ENCODE data around the gene CTSH. TPM values are rescaled to one million over a fixed set of nuclear protein-coding genes. Genes with fewer than 3 reads are reported as not detected.

CTSH gene
- polyA plus RNA-seq, 2 donors: 43.6 to 76.9 TPM

- 93 to 97% methylated on average over 5 of the region's 5 CpGs for WGBS, 2 donors
- Histone ChIP-seq H3K4me3 (ENCODE audit: low read depth in 1 of 2, low read length in 2 of 2) (no peak overlapping the region), H3K4me1 (ENCODE audit: control insufficient read depth in 2 of 2, insufficient read depth in 2 of 2, low read length in 1 of 2) (peaks cover 3 to 14% of the 10 kb centered on the region in 2 donors), H3K27ac (ENCODE audit: low read depth in 2 of 2, low read length in 1 of 2) (no peak overlapping the region), H3K9me3 (ENCODE audit: control insufficient read depth in 2 of 2, insufficient read depth in 1 of 2, low read depth in 1 of 2, low read length in 1 of 2) (no peaks in the 10 kb centered on the region), H3K36me3 (ENCODE audit: control insufficient read depth in 2 of 2, insufficient read depth in 2 of 2, low read length in 1 of 2) (no peaks in the 10 kb centered on the region), H3K27me3 (ENCODE audit: control insufficient read depth in 1 of 2, insufficient read depth in 2 of 2, low read length in 2 of 2) (no peaks in the 10 kb centered on the region)
Observed at GRCh38 chr15:78946493-78946892, 1.6 kb upstream of the CTSH start.

DNA sequence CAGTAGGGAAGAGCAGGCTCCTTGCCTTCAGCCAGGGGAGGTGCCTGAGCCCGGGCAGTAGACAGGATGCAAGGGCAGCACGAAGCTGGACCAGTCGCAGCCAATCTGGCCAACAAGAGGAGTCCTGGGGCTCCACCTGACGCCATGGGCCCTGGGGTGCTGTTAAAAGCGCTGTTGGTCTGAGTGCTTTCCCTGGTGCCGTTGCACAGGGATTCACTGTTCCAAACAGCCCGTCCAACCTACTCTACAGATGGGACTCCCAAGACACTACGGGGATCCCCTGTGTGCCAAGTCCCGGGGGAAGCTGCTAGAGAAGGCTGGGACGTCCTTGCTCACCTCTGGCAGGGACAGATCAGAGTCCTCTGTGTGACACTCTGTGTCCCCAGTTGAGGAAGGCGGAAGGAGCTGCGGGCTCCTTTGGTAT is 632 bp downstream of the CTSH start:
- Histone ChIP-seq H3K27me3 (ENCODE audit: control insufficient read depth in 1 of 2, insufficient read depth in 2 of 2, low read length in 2 of 2) (no peaks in the 10 kb centered on the region), H3K36me3 (ENCODE audit: control insufficient read depth in 2 of 2, insufficient read depth in 2 of 2, low read length in 1 of 2) (no peaks in the 10 kb centered on the region), H3K9me3 (ENCODE audit: control insufficient read depth in 2 of 2, insufficient read depth in 1 of 2, low read depth in 1 of 2, low read length in 1 of 2) (no peaks in the 10 kb centered on the region), H3K4me1 (ENCODE audit: control insufficient read depth in 2 of 2, insufficient read depth in 2 of 2, low read length in 1 of 2) (peaks cover 3 to 11% of the 10 kb centered on the region in 2 donors), H3K4me3 (ENCODE audit: low read depth in 1 of 2, low read length in 2 of 2) (peak overlapping the region; percentile 48 to 58), H3K27ac (ENCODE audit: low read depth in 2 of 2, low read length in 1 of 2) (peak overlapping the region in 1 of 2 donors; percentile 34)
- 18 to 26% methylated on average over 12 of the region's 12 CpGs for WGBS, 2 donors

DNA sequence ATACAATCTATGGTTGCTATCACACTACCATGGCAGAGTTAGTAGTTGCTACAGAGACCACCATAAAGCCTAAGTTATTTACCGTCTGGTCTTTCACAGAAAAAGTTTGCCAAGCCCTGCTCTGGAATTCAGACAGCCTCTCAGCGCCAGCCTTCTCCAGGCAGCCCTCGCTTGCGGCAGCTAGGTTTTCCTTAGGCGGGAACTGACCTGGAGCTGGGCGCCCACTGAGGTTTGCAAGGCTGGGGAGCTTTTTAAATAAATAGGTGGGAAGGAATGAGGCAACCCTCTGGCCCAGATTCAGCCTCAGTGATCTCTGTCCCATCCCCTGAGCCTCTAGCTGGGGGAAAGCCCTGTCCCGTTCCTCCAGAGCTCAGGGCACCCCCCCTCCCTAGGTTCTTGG is 1.2 kb downstream of the CTSH start:
- no peaks in the 10 kb centered on the region for H3K9me3 ChIP-seq (ENCODE audit: control insufficient read depth in 2 of 2, insufficient read depth in 1 of 2, low read depth in 1 of 2, low read length in 1 of 2)
- no peak overlapping the region for H3K27ac ChIP-seq (ENCODE audit: low read depth in 2 of 2, low read length in 1 of 2)
- peaks cover 3 to 11% of the 10 kb centered on the region in 2 donors for H3K4me1 ChIP-seq (ENCODE audit: control insufficient read depth in 2 of 2, insufficient read depth in 2 of 2, low read length in 1 of 2)
- H3K36me3 ChIP-seq (ENCODE audit: control insufficient read depth in 2 of 2, insufficient read depth in 2 of 2, low read length in 1 of 2): no peaks in the 10 kb centered on the region
- 54 to 61% methylated on average over 7 of the region's 7 CpGs for WGBS, 2 donors
- H3K4me3 ChIP-seq (ENCODE audit: low read depth in 1 of 2, low read length in 2 of 2): peak overlapping the region; percentile 48 to 58
- no peaks in the 10 kb centered on the region for H3K27me3 ChIP-seq (ENCODE audit: control insufficient read depth in 1 of 2, insufficient read depth in 2 of 2, low read length in 2 of 2)

- H3K4me3 ChIP-seq (ENCODE audit: low read depth in 1 of 2, low read length in 2 of 2): no peak overlapping the region
- H3K36me3 ChIP-seq (ENCODE audit: control insufficient read depth in 2 of 2, insufficient read depth in 2 of 2, low read length in 1 of 2): no peaks in the 10 kb centered on the region
- WGBS, 2 donors: 85 to 88% methylated on average over 4 of the region's 4 CpGs
- no peak overlapping the region for H3K27ac ChIP-seq (ENCODE audit: low read depth in 2 of 2, low read length in 1 of 2)
- H3K4me1 ChIP-seq (ENCODE audit: control insufficient read depth in 2 of 2, insufficient read depth in 2 of 2, low read length in 1 of 2): peaks cover 3 to 11% of the 10 kb centered on the region in 2 donors
- no peaks in the 10 kb centered on the region for H3K27me3 ChIP-seq (ENCODE audit: control insufficient read depth in 1 of 2, insufficient read depth in 2 of 2, low read length in 2 of 2)
- no peaks in the 10 kb centered on the region for H3K9me3 ChIP-seq (ENCODE audit: control insufficient read depth in 2 of 2, insufficient read depth in 1 of 2, low read depth in 1 of 2, low read length in 1 of 2)
Observed at GRCh38 chr15:78942741-78943140, 2.1 kb downstream of the CTSH start.

DNA sequence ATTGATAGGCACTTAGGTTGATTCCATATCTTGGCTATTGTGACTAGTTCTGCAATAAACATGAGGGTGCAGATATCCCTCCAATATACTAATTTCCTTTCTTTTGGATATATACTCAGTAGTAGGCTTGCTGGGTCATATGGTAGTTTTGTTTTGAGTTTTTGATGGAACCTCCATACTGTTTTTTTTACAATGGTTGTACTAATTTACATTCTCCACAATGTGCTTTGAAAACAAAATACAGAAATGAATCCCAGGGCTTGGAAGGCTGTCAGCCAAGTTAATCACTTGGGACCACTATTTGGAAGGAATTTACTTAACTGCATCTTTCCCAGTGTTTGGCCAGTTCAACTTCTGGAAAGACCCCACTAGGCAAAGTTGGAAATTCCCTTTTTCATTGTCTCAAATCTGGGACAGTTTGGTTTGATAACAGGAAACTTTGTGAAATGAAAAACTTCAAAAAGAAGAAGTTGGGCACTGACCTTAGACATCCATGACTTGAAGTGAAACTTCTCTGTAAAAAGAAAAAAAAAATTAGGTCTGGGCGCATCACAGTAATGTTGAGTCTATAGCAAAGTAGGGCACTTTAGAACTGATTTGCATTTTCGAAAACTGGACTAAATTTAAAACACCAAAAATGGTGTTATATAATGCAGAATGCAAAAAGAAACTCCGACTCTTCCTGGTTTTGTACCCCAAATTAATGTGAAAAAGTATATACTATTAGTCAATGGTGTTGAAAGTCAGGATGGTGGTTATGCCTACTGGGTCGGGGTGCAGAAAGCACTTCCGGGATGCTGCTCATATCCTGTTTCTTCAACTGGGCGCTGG is 6.0 kb downstream of the CTSH start:
- peaks cover 0 to 12% of the 10 kb centered on the region in 2 donors for H3K36me3 ChIP-seq (ENCODE audit: control insufficient read depth in 2 of 2, insufficient read depth in 2 of 2, low read length in 1 of 2)
- no peaks in the 10 kb centered on the region for H3K27me3 ChIP-seq (ENCODE audit: control insufficient read depth in 1 of 2, insufficient read depth in 2 of 2, low read length in 2 of 2)
- H3K27ac ChIP-seq (ENCODE audit: low read depth in 2 of 2, low read length in 1 of 2): peak overlapping the region; percentile 13 to 39
- no peaks in the 10 kb centered on the region for H3K9me3 ChIP-seq (ENCODE audit: control insufficient read depth in 2 of 2, insufficient read depth in 1 of 2, low read depth in 1 of 2, low read length in 1 of 2)
- H3K4me1 ChIP-seq (ENCODE audit: control insufficient read depth in 2 of 2, insufficient read depth in 2 of 2, low read length in 1 of 2): peaks cover 6 to 8% of the 10 kb centered on the region in 2 donors
- no peak overlapping the region for H3K4me3 ChIP-seq (ENCODE audit: low read depth in 1 of 2, low read length in 2 of 2)
- 70 to 83% methylated on average over 6 of the region's 6 CpGs for WGBS, 2 donors

DNA sequence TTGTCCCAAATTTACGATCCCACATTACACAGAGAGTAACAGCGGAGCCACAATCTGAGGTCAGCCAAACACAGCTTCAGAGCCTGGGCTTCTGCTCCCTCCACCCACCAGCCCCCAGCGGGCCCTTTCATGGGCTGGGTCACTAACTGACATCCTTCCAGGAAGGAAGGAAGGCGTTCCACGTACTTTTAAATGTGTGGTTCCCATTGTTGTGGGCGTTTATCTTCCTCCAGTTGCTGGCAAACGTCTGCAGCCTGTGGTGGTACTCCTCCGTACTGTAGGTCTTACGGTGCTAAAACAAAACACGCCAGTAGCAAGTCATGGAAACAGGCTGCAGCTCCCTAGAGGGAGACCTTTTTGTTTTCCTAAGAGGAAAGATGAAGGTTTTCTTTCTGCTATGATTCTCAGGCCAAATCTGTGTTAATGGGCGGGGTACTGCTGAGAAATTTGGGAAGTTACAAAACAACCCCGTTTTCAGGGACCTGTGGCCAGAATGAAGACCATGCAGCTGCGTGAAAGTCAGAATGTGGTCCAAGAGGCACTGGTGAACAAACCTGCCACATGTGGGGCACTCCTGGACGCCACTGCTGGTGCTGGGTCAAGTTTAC is 7.6 kb downstream of the CTSH start:
- H3K27ac ChIP-seq (ENCODE audit: low read depth in 2 of 2, low read length in 1 of 2): peak overlapping the region; percentile 24 to 61
- H3K36me3 ChIP-seq (ENCODE audit: control insufficient read depth in 2 of 2, insufficient read depth in 2 of 2, low read length in 1 of 2): peaks cover 0 to 18% of the 10 kb centered on the region in 2 donors
- no peak overlapping the region for H3K4me3 ChIP-seq (ENCODE audit: low read depth in 1 of 2, low read length in 2 of 2)
- WGBS, 2 donors: 61 to 66% methylated on average over 14 of the region's 14 CpGs
- no peaks in the 10 kb centered on the region for H3K27me3 ChIP-seq (ENCODE audit: control insufficient read depth in 1 of 2, insufficient read depth in 2 of 2, low read length in 2 of 2)
- H3K4me1 ChIP-seq (ENCODE audit: control insufficient read depth in 2 of 2, insufficient read depth in 2 of 2, low read length in 1 of 2): peaks cover 11% of the 10 kb centered on the region in 2 donors
- no peaks in the 10 kb centered on the region for H3K9me3 ChIP-seq (ENCODE audit: control insufficient read depth in 2 of 2, insufficient read depth in 1 of 2, low read depth in 1 of 2, low read length in 1 of 2)

DNA sequence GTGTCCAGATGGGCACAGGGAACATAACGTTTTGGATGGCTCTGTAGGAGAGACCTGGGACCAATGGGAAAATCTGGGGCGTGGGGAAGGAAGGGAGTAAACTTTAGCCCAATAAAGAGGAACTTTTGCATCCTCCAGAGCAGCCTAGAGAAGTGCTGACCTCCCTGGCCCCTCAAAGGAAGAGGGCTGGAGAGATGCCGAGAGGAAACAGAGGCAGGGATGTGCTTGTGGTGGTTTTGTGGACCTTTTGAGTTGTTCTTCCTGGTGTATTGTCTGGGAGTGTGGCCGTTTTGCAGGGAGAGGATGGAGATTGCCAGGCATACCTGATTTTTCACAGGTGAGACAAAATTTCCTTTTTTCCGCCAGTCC is 10.2 kb downstream of the CTSH start:
- H3K4me3 ChIP-seq (ENCODE audit: low read depth in 1 of 2, low read length in 2 of 2): no peak overlapping the region
- H3K36me3 ChIP-seq (ENCODE audit: control insufficient read depth in 2 of 2, insufficient read depth in 2 of 2, low read length in 1 of 2): peaks cover 0 to 23% of the 10 kb centered on the region in 2 donors
- no peak overlapping the region for H3K27ac ChIP-seq (ENCODE audit: low read depth in 2 of 2, low read length in 1 of 2)
- peaks cover 11 to 29% of the 10 kb centered on the region in 2 donors for H3K4me1 ChIP-seq (ENCODE audit: control insufficient read depth in 2 of 2, insufficient read depth in 2 of 2, low read length in 1 of 2)
- no peaks in the 10 kb centered on the region for H3K27me3 ChIP-seq (ENCODE audit: control insufficient read depth in 1 of 2, insufficient read depth in 2 of 2, low read length in 2 of 2)
- no peaks in the 10 kb centered on the region for H3K9me3 ChIP-seq (ENCODE audit: control insufficient read depth in 2 of 2, insufficient read depth in 1 of 2, low read depth in 1 of 2, low read length in 1 of 2)
- 61 to 68% methylated on average over 5 of the region's 5 CpGs for WGBS, 2 donors

DNA sequence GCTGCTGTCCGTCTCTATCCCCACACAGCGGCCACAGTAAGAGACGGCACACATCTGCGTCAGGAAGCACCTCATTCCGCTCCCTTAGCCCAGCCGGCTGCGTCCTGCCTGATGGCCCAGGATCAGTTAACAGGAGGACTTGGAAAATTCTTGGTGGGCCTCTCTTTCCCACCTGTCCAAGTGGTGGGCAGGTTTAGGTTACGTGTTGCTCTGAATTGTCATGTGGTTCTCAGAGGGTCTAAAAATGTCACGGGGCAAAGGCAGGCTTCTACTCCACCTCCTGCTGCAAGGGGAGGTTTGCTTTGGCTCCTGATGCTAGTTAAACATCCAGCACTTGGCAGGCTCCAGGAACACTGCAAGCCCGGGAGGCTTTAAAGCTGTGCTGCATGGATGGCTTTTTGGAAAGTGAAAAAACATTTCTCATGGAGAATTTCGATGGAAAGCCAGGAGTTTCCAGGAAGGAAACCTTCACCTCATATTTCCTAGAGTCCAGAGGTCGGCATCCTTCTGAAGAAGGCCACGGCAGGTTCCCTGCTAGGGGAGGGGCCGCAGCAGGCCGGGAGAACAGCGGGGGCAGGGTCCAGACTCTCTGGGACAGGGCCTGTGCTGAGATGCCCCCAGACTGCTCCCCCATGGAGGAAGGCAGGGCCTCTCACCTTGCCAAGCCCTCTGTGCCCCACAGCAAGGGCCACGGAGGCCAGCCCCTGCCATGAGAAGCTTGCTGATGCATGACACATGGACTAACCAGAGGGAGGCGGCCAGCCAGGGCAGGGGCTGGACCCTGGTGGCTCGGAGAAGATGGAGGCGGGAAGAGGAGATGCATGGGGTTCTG is 10.8 kb downstream of the CTSH start:
- Histone ChIP-seq H3K4me3 (ENCODE audit: low read depth in 1 of 2, low read length in 2 of 2) (no peak overlapping the region), H3K4me1 (ENCODE audit: control insufficient read depth in 2 of 2, insufficient read depth in 2 of 2, low read length in 1 of 2) (peaks cover 11 to 29% of the 10 kb centered on the region in 2 donors), H3K9me3 (ENCODE audit: control insufficient read depth in 2 of 2, insufficient read depth in 1 of 2, low read depth in 1 of 2, low read length in 1 of 2) (no peaks in the 10 kb centered on the region), H3K36me3 (ENCODE audit: control insufficient read depth in 2 of 2, insufficient read depth in 2 of 2, low read length in 1 of 2) (peaks cover 0 to 23% of the 10 kb centered on the region in 2 donors), H3K27me3 (ENCODE audit: control insufficient read depth in 1 of 2, insufficient read depth in 2 of 2, low read length in 2 of 2) (no peaks in the 10 kb centered on the region), H3K27ac (ENCODE audit: low read depth in 2 of 2, low read length in 1 of 2) (no peak overlapping the region)
- 44 to 58% methylated on average over 20 of the region's 20 CpGs for WGBS, 2 donors

- Histone ChIP-seq H3K27me3 (ENCODE audit: control insufficient read depth in 1 of 2, insufficient read depth in 2 of 2, low read length in 2 of 2) (no peaks in the 10 kb centered on the region), H3K36me3 (ENCODE audit: control insufficient read depth in 2 of 2, insufficient read depth in 2 of 2, low read length in 1 of 2) (peaks cover 0 to 23% of the 10 kb centered on the region in 2 donors), H3K27ac (ENCODE audit: low read depth in 2 of 2, low read length in 1 of 2) (no peak overlapping the region), H3K9me3 (ENCODE audit: control insufficient read depth in 2 of 2, insufficient read depth in 1 of 2, low read depth in 1 of 2, low read length in 1 of 2) (no peaks in the 10 kb centered on the region), H3K4me3 (ENCODE audit: low read depth in 1 of 2, low read length in 2 of 2) (no peak overlapping the region), H3K4me1 (ENCODE audit: control insufficient read depth in 2 of 2, insufficient read depth in 2 of 2, low read length in 1 of 2) (peaks cover 11 to 29% of the 10 kb centered on the region in 2 donors)
- 77 to 86% methylated on average over 12 of the region's 12 CpGs for WGBS, 2 donors
Observed at GRCh38 chr15:78933187-78933822, 11.5 kb downstream of the CTSH start.
